ENCODE data around the gene RHOBTB1.

GRCh38 chr10:60825520-60825919 is 118.5 kb downstream of the RHOBTB1 start:
- TF ChIP-seq POLR2AphosphoS5 (IDR thresholded peaks at IDR 0.05; ENCODE audit: low read depth, low read length) (no peak), REST (IDR thresholded peaks at IDR 0.05; ENCODE audit: insufficient read depth in 1 of 2, low read depth in 2 of 2, low read length in 2 of 2) (no peak), FOXP2 (optimal IDR thresholded peaks at IDR 0.05; ENCODE audit: borderline replicate concordance, extremely low read depth, extremely low read length, insufficient read depth) (no peak), TAF1 (IDR thresholded peaks at IDR 0.05; ENCODE audit: borderline replicate concordance, insufficient read depth, low read length) (no peak), SIN3A (IDR thresholded peaks at IDR 0.05; ENCODE audit: borderline replicate concordance, insufficient read depth, low read length) (no peak)
